NCI-H2081 treated with DMSO at 0.1 percent for 48 hours (cell line): ENCODE data around the gene TLR6.
"Not testable (repeated sequence)": the region's sequence is repeated elsewhere in the genome, so short reads cannot be mapped to it uniquely, and the experiment has no call there.

ENCODE experiments used
- DNase-seq: peaks from one replicate; lab custom pipeline; 2025; lab: John Stamatoyannopoulos, UW

The TLR6 gene

DNA sequence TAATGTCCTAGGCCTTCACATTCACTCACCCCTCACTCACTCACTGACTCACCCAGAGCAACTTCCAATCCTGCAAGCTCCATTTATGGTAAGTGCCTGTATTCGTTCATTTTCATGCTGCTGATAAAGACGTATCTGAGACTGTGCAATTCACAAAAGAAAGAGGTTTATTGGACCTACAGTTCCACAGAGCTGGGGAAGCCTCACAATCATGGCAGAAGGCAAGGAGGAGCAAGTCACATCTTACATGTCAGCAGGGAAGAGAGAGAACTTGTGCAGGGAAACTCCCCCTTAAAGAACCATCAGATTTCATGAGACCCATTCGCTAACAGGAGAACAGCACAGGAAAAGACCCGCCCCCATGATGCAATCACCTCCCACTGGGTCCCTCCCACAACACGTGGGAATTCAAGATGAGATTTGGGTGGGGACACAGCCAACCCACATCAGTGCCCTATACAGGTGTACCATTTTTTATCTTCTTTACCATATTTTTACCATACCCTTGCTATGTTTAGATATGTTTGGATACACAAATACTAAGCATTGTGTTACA is 33.8 kb downstream of the TLR6 start:
- DNase-seq: no peak

GRCh38 chr4:38821739-38822138 is 34.9 kb downstream of the TLR6 start:
- DNase-seq: no peak

GRCh38 chr4:38820329-38821061 is 36.1 kb downstream of the TLR6 start:
- no peak for DNase-seq

- no peak for DNase-seq
Measured at GRCh38 chr4:38819569-38819968, 37.0 kb downstream of the TLR6 start.

GRCh38 chr4:38818441-38818976 is 38.1 kb downstream of the TLR6 start:
- DNase-seq: no peak

GRCh38 chr4:38815885-38816782 is 40.5 kb downstream of the TLR6 start:
- no peak for DNase-seq

- DNase-seq: no peak
Measured at GRCh38 chr4:38814386-38814785, 42.2 kb downstream of the TLR6 start.

DNA sequence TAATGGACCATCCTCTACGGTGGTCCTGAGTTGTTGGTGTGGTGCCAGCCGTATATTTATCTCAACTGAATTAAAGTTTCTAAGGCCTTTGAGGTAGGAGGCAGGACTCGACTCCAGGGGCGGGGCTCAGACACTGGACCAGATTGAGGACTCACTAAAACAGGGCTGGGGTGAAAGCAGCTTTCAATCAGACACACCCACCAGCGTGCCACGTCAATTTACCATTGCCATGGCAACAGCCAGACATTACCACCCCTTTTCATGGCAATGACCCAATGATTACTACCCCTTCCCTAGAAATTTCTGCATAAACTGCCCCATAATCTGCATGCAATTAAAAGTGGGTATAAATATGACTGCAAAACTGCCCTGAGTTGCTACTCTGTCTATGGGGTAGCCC is 45.3 kb downstream of the TLR6 start:
- no peak for DNase-seq

GRCh38 chr4:38807462-38807861 is 49.2 kb downstream of the TLR6 start:
- not testable (repeated sequence) for DNase-seq

DNA sequence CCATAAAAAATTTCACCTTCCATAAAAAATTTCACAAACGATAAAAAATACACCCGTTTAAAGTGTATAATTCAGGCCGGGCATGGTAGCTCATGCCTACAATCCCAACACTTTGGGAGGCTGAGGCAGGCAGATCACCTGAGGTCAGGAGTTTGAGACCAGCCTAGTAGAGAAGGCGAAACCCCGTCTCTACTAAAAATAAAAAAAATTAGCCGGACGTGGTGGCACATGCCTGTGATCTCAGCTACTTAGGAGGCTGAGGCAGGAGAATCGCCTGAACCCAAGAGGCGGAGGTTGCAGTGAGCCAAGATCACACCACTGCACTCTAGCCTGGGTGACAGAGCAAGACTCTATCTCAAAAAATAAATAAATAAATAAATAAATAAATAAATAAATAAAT is 50.4 kb downstream of the TLR6 start:
- not testable (repeated sequence) for DNase-seq

- no peak for DNase-seq
Measured at GRCh38 chr4:38805530-38806145, 51.0 kb downstream of the TLR6 start.

DNA sequence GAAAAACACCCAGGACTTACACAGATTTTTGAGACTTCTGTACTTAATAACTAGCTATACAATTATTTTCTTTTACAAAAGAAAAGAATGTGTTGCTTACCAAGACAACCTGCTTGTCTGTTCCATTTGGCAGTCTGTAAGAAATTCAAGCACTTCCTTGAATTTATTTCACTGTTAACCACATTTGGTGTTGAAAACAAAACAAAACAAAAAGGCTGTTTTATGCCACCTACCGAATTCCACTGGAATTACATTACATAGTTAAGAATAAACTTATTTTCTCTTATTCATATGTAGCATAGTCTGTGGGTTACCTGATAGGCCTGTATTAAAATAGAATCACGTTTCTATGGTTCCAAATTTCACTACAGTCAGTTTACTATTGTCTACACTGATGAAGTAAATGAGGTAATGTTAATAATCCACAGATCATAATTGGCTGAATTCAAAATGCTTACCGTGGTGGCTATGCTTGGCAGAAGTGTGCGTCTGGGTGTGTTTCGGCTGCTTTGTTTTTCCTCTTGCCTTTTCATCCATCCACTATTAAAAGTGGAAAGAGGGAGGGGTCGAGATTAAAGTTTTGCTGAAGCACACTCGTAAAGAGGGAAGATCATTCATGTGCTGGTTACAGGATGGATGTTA is 51.8 kb downstream of the TLR6 start, which contains the start of gene TLR1:
TSS of gene TLR1 (minus strand) at position 138 of the 642 bp plus-strand sequence. CDS start 5,960 bp downstream, outside the sequence.
- no peak for DNase-seq

GRCh38 chr4:38803833-38804653 is 52.6 kb downstream of the TLR6 start:
- no peak for DNase-seq

- DNase-seq: no peak
Measured at GRCh38 chr4:38802561-38803355, 53.9 kb downstream of the TLR6 start.

DNA sequence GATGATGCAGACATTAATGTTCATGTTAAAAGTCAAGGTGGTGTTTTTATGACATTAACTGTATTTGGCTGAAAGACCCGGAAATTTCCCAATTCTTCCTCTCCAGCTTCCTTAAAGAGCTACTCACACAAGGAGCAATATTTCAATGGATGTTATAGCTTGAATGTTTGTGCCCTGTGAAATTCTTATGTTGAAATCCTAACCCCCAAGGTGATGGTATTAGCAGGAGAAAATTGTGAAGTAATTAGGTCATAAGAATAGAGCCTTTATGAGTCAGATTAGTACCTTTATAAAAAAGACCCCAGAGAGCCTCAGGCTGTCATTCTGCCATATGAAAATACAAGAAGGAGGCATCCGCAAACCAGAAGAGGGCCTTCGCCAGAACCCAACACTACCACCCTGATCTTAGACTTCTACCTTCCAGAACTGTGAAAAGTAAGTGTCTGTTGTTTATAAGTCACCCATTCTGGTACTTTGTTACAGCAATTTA is 55.6 kb downstream of the TLR6 start:
- DNase-seq: no peak

- DNase-seq: no peak
Measured at GRCh38 chr4:38800366-38800765, 56.3 kb downstream of the TLR6 start.

GRCh38 chr4:38795087-38795486 is 61.5 kb downstream of the TLR6 start:
- no peak for DNase-seq

DNA sequence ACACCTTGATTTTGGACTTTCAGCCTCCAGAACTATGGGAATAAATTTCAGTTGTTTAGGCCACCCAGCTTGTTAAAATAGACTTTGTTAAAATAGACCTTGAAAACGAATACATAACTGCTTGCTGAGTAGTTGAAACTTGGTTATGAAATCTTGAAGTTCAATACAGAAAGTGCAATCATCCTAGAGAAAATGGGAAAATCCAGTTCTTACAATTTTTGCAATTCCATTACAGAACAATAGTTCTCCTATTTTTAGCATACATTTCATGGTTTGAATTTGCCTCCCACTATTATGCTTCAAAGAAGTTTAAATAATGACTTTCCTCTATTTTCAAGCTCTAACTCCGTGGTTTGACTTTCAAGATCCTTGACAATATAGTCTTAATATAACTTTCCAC is 62.6 kb downstream of the TLR6 start:
- DNase-seq: no peak

DNA sequence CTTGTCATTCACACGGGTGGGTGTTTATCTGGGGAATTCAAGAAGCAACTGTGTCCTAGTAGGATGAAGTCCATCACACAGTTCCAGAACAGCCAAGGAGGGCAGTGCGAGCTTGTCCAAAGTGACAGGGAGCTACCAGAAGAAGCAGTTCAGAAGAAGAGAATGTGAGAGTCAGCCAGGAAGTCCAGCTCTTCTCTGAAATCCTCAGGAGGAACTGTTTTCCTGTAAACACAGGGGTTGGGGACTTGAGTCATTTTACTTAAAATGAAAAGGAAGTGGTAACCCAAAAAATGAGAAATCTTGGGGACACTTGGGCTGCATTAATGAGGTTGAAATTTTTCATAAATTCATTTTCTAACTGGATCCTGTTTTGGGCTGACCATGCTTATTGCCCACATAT is 65.6 kb downstream of the TLR6 start:
- no peak for DNase-seq

GRCh38 chr4:38788317-38788716 is 68.3 kb downstream of the TLR6 start:
- no peak for DNase-seq
